GM18867 (cell line): ENCODE results near the gene HK3.

Experiments
- ATAC-seq: cut with Tn5 transposase; IDR thresholded peaks from one replicate; pipeline ENCODE4 v1.9.1; 2021; ENCODE audit warnings: mild to moderate bottlenecking, moderate library complexity; ENCODE audit not compliant: unreplicated experiment

The HK3 gene

GRCh38 chr5:176851380-176851779, 47.8 kb downstream of the HK3 start:
- no peak for ATAC-seq

- ATAC-seq, result no peak
Measured at GRCh38 chr5:176850371-176851245, 48.5 kb downstream of the HK3 start.

- ATAC-seq, result no peak
Measured at GRCh38 chr5:176849611-176850227, 49.4 kb downstream of the HK3 start.

GRCh38 chr5:176848651-176849050, 50.5 kb downstream of the HK3 start:
- no peak for ATAC-seq

- no peak for ATAC-seq
Measured at GRCh38 chr5:176847726-176848290, 51.3 kb downstream of the HK3 start.

GRCh38 chr5:176847148-176847547, 52.0 kb downstream of the HK3 start:
- no peak for ATAC-seq

GRCh38 chr5:176846335-176847140, 52.6 kb downstream of the HK3 start:
- ATAC-seq, result no peak

- no peak for ATAC-seq
Measured at GRCh38 chr5:176845392-176845713, 53.8 kb downstream of the HK3 start.

- no peak for ATAC-seq
Measured at GRCh38 chr5:176844706-176845391, 54.3 kb downstream of the HK3 start.

GRCh38 chr5:176844281-176844680, 54.9 kb downstream of the HK3 start:
- no peak for ATAC-seq

- no peak for ATAC-seq
Measured at GRCh38 chr5:176843673-176844072, 55.5 kb downstream of the HK3 start.

- ATAC-seq, result no peak
Measured at GRCh38 chr5:176837707-176838115, 61.4 kb downstream of the HK3 start.

GRCh38 chr5:176836811-176837706, 62.1 kb downstream of the HK3 start:
- ATAC-seq, result no peak

GRCh38 chr5:176835918-176836317, 63.2 kb downstream of the HK3 start:
- ATAC-seq, result no peak

- no peak for ATAC-seq
Measured at GRCh38 chr5:176833286-176833685, 65.9 kb downstream of the HK3 start.

- ATAC-seq, result no peak
Measured at GRCh38 chr5:176832162-176832561, 67.0 kb downstream of the HK3 start.

- no peak for ATAC-seq
Measured at GRCh38 chr5:176831425-176831824, 67.7 kb downstream of the HK3 start.

- ATAC-seq, result no peak
Measured at GRCh38 chr5:176830995-176831423, 68.1 kb downstream of the HK3 start.
